DOHH2 (cell line): Measurements from ENCODE around the gene LBH.

Source experiments
- H3F3A ChIP-seq: fragments of 200-600 bp; sonication (generic), shearing (Covaris generic); 2 replicates; pipeline ENCODE4 v1.6.0; 2016; ENCODE audit warnings: antibody characterized with exemption, mild to moderate bottlenecking; ENCODE audit not compliant: control insufficient read depth, insufficient read depth
- H3K27ac ChIP-seq: fragments of 200-600 bp; sonication (generic); 2 replicates; pipeline ENCODE4 v1.5.1; 2014; ENCODE audit warnings: low read depth, mild to moderate bottlenecking, low read length, moderate library complexity
- H3K27me3 ChIP-seq: fragments of 200-600 bp; sonication (generic); 2 replicates; pipeline ENCODE4 v1.6.1; 2014; ENCODE audit warnings: mild to moderate bottlenecking, low read length, mixed read lengths; ENCODE audit not compliant: control insufficient read depth
- H3K36me3 ChIP-seq: fragments of 200-600 bp; sonication (generic); 2 replicates; pipeline ENCODE4 v1.6.1; 2014; ENCODE audit warnings: mild to moderate bottlenecking, low read length, moderate library complexity, mixed read lengths; ENCODE audit not compliant: control insufficient read depth
- H3K4me1 ChIP-seq: fragments of 200-600 bp; sonication (generic); 2 replicates; pipeline ENCODE4 v1.6.1; 2014; ENCODE audit warnings: mild to moderate bottlenecking, low read length, mixed read lengths; ENCODE audit not compliant: control insufficient read depth
- H3K4me2 ChIP-seq: fragments of 200-600 bp; sonication (generic); 2 replicates; pipeline ENCODE4 v1.6.0; 2014; ENCODE audit warnings: mild to moderate bottlenecking, low read length, moderate library complexity
- H3K4me3 ChIP-seq: fragments of 200-600 bp; sonication (generic); 2 replicates; pipeline ENCODE4 v1.5.1; 2014; ENCODE audit warnings: mild to moderate bottlenecking, low read length, mixed read lengths
- H3K79me2 ChIP-seq: fragments of 200-600 bp; sonication (generic); 2 replicates; pipeline ENCODE4 v1.6.1; 2014; ENCODE audit warnings: mild to moderate bottlenecking, low read length, mixed read lengths; ENCODE audit not compliant: control insufficient read depth
- H3K9me2 ChIP-seq: fragments of 200-600 bp; sonication (generic); replicated peaks from 2 replicates; pipeline ENCODE4 v1.6.1; 2014; ENCODE audit warnings: mild to moderate bottlenecking, low read length, mixed read lengths; ENCODE audit not compliant: control insufficient read depth
- H3K9me3 ChIP-seq: fragments of 200-600 bp; sonication (generic); 2 replicates; pipeline ENCODE4 v1.6.1; 2014; ENCODE audit warnings: antibody characterized with exemption, low read length, mixed read lengths; ENCODE audit not compliant: control insufficient read depth, insufficient read depth
- H4K20me1 ChIP-seq: fragments of 200-600 bp; sonication (generic); 2 replicates; pipeline ENCODE4 v1.6.0; 2014; ENCODE audit warnings: low read depth, mild to moderate bottlenecking, antibody characterized with exemption, low read length, moderate library complexity; ENCODE audit not compliant: control insufficient read depth, insufficient read depth
- CTCF ChIP-seq: fragments of 200-600 bp; sonication (generic); IDR thresholded peaks from one replicate; pipeline ENCODE4 v1.5.1; 2014; ENCODE audit warnings: antibody characterized with exemption, mild to moderate bottlenecking, low read depth, low read length; ENCODE audit not compliant: poor library complexity, severe bottlenecking
- EZH2phosphoT487 ChIP-seq: fragments of 200-600 bp; sonication (generic); IDR thresholded peaks from 2 replicates; pipeline ENCODE4 v1.6.1; 2017; ENCODE audit warnings: borderline replicate concordance, mild to moderate bottlenecking, antibody characterized with exemption, low read length, moderate library complexity, mixed read lengths

Gene LBH

DNA sequence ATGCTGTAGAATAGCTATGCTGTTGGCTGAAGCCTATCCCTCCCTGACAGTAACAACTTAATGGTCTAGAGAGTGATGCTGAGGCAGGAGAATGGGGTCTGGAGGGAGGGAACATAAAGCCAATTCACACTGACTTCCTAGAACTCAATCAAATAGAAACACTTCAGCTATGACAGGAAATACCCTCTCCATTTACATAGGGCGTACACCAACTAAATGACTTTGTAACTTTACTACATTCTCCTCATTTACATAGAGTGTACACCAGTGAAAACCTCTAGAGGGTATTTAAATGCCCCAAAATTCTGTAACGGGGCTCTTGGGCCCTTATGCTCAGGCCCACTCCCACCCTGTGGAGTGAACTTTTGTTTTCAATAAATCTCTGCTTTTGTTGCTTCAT lies 43.0 kb upstream of the LBH start:
- Histone ChIP-seq H3K9me3 (no peaks in the 10 kb centered on the region), H3K4me2 (no peak overlapping the region), H3K4me3 (no peak overlapping the region), H4K20me1 (no peaks in the 10 kb centered on the region), H3K79me2 (no peaks in the 10 kb centered on the region), H3K27ac (no peak overlapping the region), H3K27me3 (peaks cover 5% of the 10 kb centered on the region; the same call in 1 of the 2 replicates), H3F3A (no peaks in the 10 kb centered on the region), H3K36me3 (no peaks in the 10 kb centered on the region), H3K9me2 (no peaks in the 10 kb centered on the region), H3K4me1 (peaks cover 6% of the 10 kb centered on the region; the same call in 1 of the 2 replicates)
- TF ChIP-seq EZH2phosphoT487 = no peak
- no peak for TF ChIP-seq CTCF

- Histone ChIP-seq H3K9me2 (no peaks in the 10 kb centered on the region), H3K4me3 (no peak overlapping the region), H3K27ac (no peak overlapping the region), H3K4me1 (peaks cover 6% of the 10 kb centered on the region; the same call in 1 of the 2 replicates), H3K9me3 (no peaks in the 10 kb centered on the region), H3K27me3 (no peaks in the 10 kb centered on the region), H3F3A (no peaks in the 10 kb centered on the region), H3K36me3 (no peaks in the 10 kb centered on the region), H3K79me2 (no peaks in the 10 kb centered on the region), H3K4me2 (no peak overlapping the region), H4K20me1 (no peaks in the 10 kb centered on the region)
- TF ChIP-seq EZH2phosphoT487 = no peak
- no peak for TF ChIP-seq CTCF
Measured at GRCh38 chr2:30190637-30191036, 40.7 kb upstream of the LBH start.

DNA sequence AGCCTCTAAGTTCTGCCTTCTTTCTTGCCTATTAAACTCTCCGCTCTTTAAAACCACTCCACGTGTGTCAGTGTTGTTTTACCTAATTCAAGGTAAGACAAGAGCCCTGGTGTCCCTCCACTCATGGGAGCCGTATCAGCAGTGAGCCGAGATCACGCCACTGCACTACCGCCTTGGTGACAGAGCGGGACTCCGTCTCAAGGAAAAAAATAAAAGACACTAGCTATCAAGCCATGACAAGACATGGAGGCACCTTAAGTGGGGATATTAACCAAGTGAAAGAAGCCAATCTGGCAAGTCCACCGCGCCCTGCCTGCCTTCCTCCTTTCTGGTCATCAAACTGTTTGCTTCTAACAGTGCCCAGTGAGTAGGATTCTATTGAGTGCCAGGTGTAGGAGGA lies 40.2 kb upstream of the LBH start:
- Histone ChIP-seq H3K27ac (no peak overlapping the region), H3K9me3 (no peaks in the 10 kb centered on the region), H3K79me2 (no peaks in the 10 kb centered on the region), H3K9me2 (no peaks in the 10 kb centered on the region), H3K27me3 (no peaks in the 10 kb centered on the region), H3K36me3 (no peaks in the 10 kb centered on the region), H3K4me1 (peaks cover 6% of the 10 kb centered on the region; the same call in 1 of the 2 replicates), H3K4me2 (no peak overlapping the region), H3F3A (no peaks in the 10 kb centered on the region), H4K20me1 (no peaks in the 10 kb centered on the region), H3K4me3 (no peak overlapping the region)
- TF ChIP-seq CTCF (no peak), EZH2phosphoT487 (no peak)

- Histone ChIP-seq H3K4me2 (no peak overlapping the region), H3K27me3 (no peaks in the 10 kb centered on the region), H3K4me1 (peaks cover 6% of the 10 kb centered on the region; the same call in 1 of the 2 replicates), H3F3A (no peaks in the 10 kb centered on the region), H4K20me1 (no peaks in the 10 kb centered on the region), H3K27ac (no peak overlapping the region), H3K36me3 (no peaks in the 10 kb centered on the region), H3K4me3 (no peak overlapping the region), H3K9me3 (no peaks in the 10 kb centered on the region), H3K9me2 (no peaks in the 10 kb centered on the region), H3K79me2 (no peaks in the 10 kb centered on the region)
- TF ChIP-seq CTCF (no peak), EZH2phosphoT487 (no peak)
Measured at GRCh38 chr2:30191819-30192271, 39.5 kb upstream of the LBH start.
